ENCODE measurements around the gene CATSPER3.

Gene CATSPER3

DNA sequence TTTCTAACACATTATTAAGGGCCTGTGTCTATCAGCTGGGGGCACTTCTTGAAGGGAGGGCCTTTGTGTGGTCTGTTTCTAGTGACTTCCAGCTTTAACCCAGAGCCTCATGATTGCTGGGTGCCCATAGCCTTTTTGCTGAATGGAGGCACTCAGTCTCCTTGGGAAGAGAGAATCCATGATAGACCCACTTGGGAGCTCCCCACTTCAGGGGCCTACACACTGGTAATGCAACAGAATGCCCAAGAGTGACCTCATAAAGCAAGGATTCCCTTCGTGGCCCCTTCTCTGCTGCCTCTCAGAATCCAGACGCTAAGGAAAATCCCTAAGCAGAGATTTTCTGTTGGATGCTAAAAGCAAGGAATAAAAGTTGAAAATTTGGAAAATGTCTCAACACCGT is at the start of gene CATSPER3:
TSS of gene CATSPER3 (plus strand) at position 301 of the 400 bp plus-strand sequence. CDS start at position 386, 85 bp downstream.
- Mint-ChIP-seq H3K36me3 (ENCODE audit: low read depth) (peaks cover 9% of the 10 kb centered on the region), H3K9me3 (no peaks in the 10 kb centered on the region), H3K4me3 (no peak within 1 kb of the TSS), H3K27ac (no peak within 1 kb of the TSS), H3K4me1 (ENCODE audit: low read depth) (peaks cover 17% of the 10 kb centered on the region), H3K27me3 (ENCODE audit: low read depth) (no peaks in the 10 kb centered on the region)

DNA sequence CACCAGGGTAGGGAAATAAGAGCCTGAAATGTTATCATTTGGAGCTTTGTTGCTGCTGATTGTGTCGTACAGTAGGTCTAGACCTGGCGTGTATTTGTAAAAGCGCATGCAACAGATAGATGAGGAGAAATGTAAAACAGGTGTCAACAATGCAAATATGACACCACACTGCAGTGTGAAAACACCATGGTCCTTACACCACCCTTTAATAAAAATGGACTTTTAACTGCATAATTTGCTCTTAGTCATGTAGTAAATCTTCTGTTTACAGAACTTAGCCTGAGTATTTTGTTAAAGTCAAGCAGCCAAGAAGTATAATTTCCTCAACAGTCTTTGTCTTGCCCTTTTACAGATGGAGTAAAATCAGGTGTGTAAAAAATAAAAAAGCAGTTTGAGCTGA is 48.8 kb upstream of the CATSPER3 start:
- Mint-ChIP-seq H3K4me3 (no peak overlapping the region), H3K27me3 (ENCODE audit: low read depth) (no peaks in the 10 kb centered on the region), H3K27ac (no peak overlapping the region), H3K9me3 (no peaks in the 10 kb centered on the region), H3K36me3 (ENCODE audit: low read depth) (peaks cover 33% of the 10 kb centered on the region), H3K4me1 (ENCODE audit: low read depth) (peaks cover 13% of the 10 kb centered on the region)

GRCh38 chr5:134920848-134921575 is 46.7 kb upstream of the CATSPER3 start:
- Mint-ChIP-seq H3K9me3 (no peaks in the 10 kb centered on the region), H3K27ac (peak overlapping the region; percentile 43), H3K4me1 (ENCODE audit: low read depth) (peaks cover 13% of the 10 kb centered on the region), H3K27me3 (ENCODE audit: low read depth) (no peaks in the 10 kb centered on the region), H3K36me3 (ENCODE audit: low read depth) (peaks cover 28% of the 10 kb centered on the region), H3K4me3 (no peak overlapping the region)

- H3K4me3 Mint-ChIP-seq, result no peak overlapping the region
- no peaks in the 10 kb centered on the region for H3K9me3 Mint-ChIP-seq
- no peaks in the 10 kb centered on the region for H3K27me3 Mint-ChIP-seq (ENCODE audit: low read depth)
- H3K27ac Mint-ChIP-seq, result no peak overlapping the region
- no peaks in the 10 kb centered on the region for H3K4me1 Mint-ChIP-seq (ENCODE audit: low read depth)
- H3K36me3 Mint-ChIP-seq (ENCODE audit: low read depth), result peaks cover 11% of the 10 kb centered on the region
These were observed 35.2 kb upstream of the CATSPER3 start for GRCh38 chr5:134932508-134932907.

DNA sequence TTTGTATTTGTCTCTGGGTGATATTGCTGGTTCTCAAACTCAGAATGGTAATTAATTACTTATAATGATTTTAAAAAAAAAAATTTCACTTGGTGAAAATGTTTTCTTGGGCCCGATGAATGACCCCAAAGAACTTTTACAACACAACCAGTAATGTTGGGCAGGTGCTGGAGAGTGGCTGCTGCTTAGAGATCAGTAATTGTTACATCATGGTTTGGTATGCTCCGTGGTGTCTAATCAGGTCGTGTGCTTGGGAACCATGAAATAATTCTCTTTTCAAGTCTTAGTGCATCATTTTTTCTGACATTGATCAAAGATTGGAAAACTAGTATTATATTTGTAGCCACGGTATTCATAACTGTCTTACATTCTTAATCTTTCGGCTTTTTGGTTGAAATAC is 33.5 kb upstream of the CATSPER3 start:
- H3K9me3 Mint-ChIP-seq, result no peaks in the 10 kb centered on the region
- H3K27ac Mint-ChIP-seq, result no peak overlapping the region
- no peaks in the 10 kb centered on the region for H3K4me1 Mint-ChIP-seq (ENCODE audit: low read depth)
- no peaks in the 10 kb centered on the region for H3K27me3 Mint-ChIP-seq (ENCODE audit: low read depth)
- H3K36me3 Mint-ChIP-seq (ENCODE audit: low read depth), result peaks cover 15% of the 10 kb centered on the region
- no peak overlapping the region for H3K4me3 Mint-ChIP-seq

GRCh38 chr5:134935711-134936602 is 31.8 kb upstream of the CATSPER3 start:
- Mint-ChIP-seq H3K4me1 (ENCODE audit: low read depth) (no peaks in the 10 kb centered on the region), H3K27me3 (ENCODE audit: low read depth) (no peaks in the 10 kb centered on the region), H3K9me3 (no peaks in the 10 kb centered on the region), H3K36me3 (ENCODE audit: low read depth) (peaks cover 13% of the 10 kb centered on the region), H3K27ac (no peak overlapping the region), H3K4me3 (no peak overlapping the region)

DNA sequence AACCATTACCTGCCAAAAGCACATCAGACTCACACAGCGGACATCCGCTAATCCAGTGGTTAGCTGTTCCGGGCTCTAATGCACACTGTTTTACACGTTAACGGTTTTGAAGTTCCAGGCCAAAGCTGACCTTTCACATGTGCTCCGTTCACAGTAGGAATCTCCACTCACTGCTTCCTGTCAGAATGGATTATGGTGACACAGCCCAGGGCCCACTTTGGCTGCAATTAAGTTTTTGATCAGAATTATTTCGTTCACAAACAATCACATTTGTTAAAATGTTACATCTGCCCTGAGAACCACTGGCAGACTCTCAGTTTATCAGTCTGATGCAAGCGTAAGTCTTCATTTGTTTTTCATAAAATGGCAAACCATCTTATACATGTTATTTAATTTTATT is 30.2 kb upstream of the CATSPER3 start:
- Mint-ChIP-seq H3K4me3 (no peak overlapping the region), H3K4me1 (ENCODE audit: low read depth) (no peaks in the 10 kb centered on the region), H3K27ac (no peak overlapping the region), H3K36me3 (ENCODE audit: low read depth) (peaks cover 14% of the 10 kb centered on the region), H3K27me3 (ENCODE audit: low read depth) (no peaks in the 10 kb centered on the region), H3K9me3 (no peaks in the 10 kb centered on the region)

DNA sequence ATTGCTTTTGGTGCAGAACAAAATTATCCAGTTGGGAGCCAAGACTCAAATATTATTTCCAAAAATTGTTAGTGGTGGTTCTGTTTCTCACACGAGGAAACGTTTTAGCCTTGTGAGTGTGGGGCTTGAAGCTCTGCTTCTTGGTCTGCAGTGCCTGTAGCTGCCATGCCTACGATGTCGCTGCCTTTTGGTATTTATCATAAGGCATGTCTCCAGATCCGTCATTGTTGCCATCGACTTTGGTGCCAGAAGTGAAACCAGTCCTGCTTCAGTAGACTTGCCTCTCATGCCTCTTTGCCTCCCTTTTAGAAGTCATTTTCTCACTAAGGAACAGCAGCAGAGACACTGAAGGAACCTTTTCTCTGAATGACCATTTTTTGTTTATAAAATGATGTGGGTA is 29.7 kb upstream of the CATSPER3 start:
- no peak overlapping the region for H3K4me3 Mint-ChIP-seq
- H3K4me1 Mint-ChIP-seq (ENCODE audit: low read depth), result no peaks in the 10 kb centered on the region
- no peaks in the 10 kb centered on the region for H3K27me3 Mint-ChIP-seq (ENCODE audit: low read depth)
- H3K9me3 Mint-ChIP-seq, result no peaks in the 10 kb centered on the region
- H3K36me3 Mint-ChIP-seq (ENCODE audit: low read depth), result peaks cover 14% of the 10 kb centered on the region
- H3K27ac Mint-ChIP-seq, result no peak overlapping the region

GRCh38 chr5:134939500-134939899 is 28.2 kb upstream of the CATSPER3 start:
- Mint-ChIP-seq H3K4me1 (ENCODE audit: low read depth) (no peaks in the 10 kb centered on the region), H3K9me3 (no peaks in the 10 kb centered on the region), H3K4me3 (no peak overlapping the region), H3K27me3 (ENCODE audit: low read depth) (no peaks in the 10 kb centered on the region), H3K36me3 (ENCODE audit: low read depth) (peaks cover 12% of the 10 kb centered on the region), H3K27ac (no peak overlapping the region)

DNA sequence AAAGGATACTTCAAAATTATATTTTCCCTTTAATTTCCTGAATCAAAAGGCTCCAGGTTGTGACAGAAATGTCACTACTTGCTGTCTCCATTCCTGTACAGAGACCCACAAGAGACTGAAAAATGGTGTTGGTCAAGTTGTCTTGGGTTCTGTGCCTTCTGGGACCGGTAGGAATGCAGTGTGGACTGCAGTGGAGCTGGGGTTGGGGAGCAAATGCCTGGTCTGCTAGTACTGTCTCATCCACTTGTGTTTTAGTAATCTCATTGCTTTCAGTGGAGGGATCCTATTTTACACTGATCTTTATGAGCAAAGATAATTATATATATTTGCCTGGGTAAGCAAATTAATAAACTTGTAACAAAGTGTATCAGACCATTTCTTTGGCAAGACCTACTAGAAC is 24.2 kb upstream of the CATSPER3 start:
- Mint-ChIP-seq H3K4me3 (no peak overlapping the region), H3K36me3 (ENCODE audit: low read depth) (peaks cover 5% of the 10 kb centered on the region), H3K9me3 (no peaks in the 10 kb centered on the region), H3K4me1 (ENCODE audit: low read depth) (no peaks in the 10 kb centered on the region), H3K27ac (no peak overlapping the region), H3K27me3 (ENCODE audit: low read depth) (no peaks in the 10 kb centered on the region)

- Mint-ChIP-seq H3K4me3 (no peak overlapping the region), H3K4me1 (ENCODE audit: low read depth) (no peaks in the 10 kb centered on the region), H3K27me3 (ENCODE audit: low read depth) (no peaks in the 10 kb centered on the region), H3K36me3 (ENCODE audit: low read depth) (peaks cover 5% of the 10 kb centered on the region), H3K27ac (no peak overlapping the region), H3K9me3 (no peaks in the 10 kb centered on the region)
These were observed 23.1 kb upstream of the CATSPER3 start for GRCh38 chr5:134944630-134945029.

DNA sequence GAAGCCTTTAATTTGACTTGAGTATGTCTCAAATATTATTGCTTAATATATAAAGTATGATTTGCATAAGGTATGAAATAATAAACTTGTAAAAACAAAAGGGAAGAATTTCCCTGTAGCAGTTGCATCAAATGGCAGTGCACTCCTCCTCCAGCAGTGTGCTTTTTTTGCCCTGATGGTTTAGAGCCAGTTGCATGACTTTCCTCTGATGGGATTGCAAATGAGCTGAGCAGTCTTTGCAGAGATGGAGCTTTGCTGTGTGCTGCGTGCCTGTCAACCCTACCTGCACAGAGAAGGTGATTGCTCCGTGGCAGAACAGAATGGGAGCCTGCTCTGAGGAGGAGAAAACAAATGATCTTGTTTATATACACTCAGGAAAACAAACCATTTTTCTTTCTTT is 22.7 kb upstream of the CATSPER3 start:
- Mint-ChIP-seq H3K4me3 (no peak overlapping the region), H3K27me3 (ENCODE audit: low read depth) (no peaks in the 10 kb centered on the region), H3K36me3 (ENCODE audit: low read depth) (peaks cover 5% of the 10 kb centered on the region), H3K27ac (no peak overlapping the region), H3K4me1 (ENCODE audit: low read depth) (no peaks in the 10 kb centered on the region), H3K9me3 (no peaks in the 10 kb centered on the region)

DNA sequence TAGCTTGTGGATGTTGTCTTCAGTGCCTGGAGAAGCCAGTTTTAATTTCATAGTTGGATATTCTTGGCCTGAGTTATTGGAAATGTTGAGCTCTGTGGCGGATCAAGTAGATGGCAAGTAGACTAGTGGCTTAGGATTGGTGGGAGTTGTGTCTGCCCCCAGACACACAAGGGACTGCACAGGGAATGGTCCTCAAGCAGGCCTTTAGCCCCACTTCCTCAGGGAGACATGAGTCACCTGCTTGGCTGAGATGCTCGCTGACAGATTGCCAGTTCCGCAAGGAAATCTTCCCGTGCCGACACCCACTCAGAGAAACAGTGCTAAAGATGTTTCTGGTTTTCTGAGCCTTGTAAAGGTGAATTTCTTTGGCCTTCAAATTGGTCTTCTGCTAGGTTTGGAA is 18.8 kb upstream of the CATSPER3 start:
- no peaks in the 10 kb centered on the region for H3K4me1 Mint-ChIP-seq (ENCODE audit: low read depth)
- H3K27ac Mint-ChIP-seq, result no peak overlapping the region
- H3K36me3 Mint-ChIP-seq (ENCODE audit: low read depth), result peaks cover 2% of the 10 kb centered on the region
- no peak overlapping the region for H3K4me3 Mint-ChIP-seq
- peaks cover 1% of the 10 kb centered on the region for H3K9me3 Mint-ChIP-seq
- H3K27me3 Mint-ChIP-seq (ENCODE audit: low read depth), result no peaks in the 10 kb centered on the region

DNA sequence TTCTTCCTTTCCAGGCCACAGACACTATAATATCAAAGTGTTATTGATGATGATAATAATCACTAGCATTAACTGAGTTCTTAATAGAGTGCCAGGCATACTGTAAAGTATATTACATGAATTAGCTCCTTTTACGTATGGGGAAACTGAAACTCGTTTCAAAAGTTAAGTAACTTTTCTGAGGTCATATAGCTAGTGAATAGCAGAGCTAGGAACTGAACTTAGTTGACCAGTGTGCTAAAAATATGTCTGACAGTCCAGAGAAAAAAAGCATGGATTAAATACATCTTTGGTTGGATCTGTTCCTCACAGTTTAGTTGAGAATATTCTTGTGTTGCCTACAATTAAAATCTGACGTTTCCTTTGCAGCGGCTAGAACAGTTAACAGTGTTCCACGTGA is 18.4 kb upstream of the CATSPER3 start:
- Mint-ChIP-seq H3K36me3 (ENCODE audit: low read depth) (peaks cover 4% of the 10 kb centered on the region), H3K27ac (no peak overlapping the region), H3K4me1 (ENCODE audit: low read depth) (no peaks in the 10 kb centered on the region), H3K9me3 (peaks cover 5% of the 10 kb centered on the region), H3K4me3 (no peak overlapping the region), H3K27me3 (ENCODE audit: low read depth) (no peaks in the 10 kb centered on the region)
